EL (cell line): ENCODE measurements around the gene MXD3.
"Not testable (repeated sequence)": the region's sequence is repeated elsewhere in the genome, so short reads cannot be mapped to it uniquely, and the experiment has no call there.

Source experiments
- DNase-seq: peaks from one replicate; pipeline ENCODE4 v3.0.0-alpha.2; 2016

The MXD3 gene, protein sequence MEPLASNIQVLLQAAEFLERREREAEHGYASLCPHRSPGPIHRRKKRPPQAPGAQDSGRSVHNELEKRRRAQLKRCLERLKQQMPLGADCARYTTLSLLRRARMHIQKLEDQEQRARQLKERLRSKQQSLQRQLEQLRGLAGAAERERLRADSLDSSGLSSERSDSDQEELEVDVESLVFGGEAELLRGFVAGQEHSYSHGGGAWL

DNA sequence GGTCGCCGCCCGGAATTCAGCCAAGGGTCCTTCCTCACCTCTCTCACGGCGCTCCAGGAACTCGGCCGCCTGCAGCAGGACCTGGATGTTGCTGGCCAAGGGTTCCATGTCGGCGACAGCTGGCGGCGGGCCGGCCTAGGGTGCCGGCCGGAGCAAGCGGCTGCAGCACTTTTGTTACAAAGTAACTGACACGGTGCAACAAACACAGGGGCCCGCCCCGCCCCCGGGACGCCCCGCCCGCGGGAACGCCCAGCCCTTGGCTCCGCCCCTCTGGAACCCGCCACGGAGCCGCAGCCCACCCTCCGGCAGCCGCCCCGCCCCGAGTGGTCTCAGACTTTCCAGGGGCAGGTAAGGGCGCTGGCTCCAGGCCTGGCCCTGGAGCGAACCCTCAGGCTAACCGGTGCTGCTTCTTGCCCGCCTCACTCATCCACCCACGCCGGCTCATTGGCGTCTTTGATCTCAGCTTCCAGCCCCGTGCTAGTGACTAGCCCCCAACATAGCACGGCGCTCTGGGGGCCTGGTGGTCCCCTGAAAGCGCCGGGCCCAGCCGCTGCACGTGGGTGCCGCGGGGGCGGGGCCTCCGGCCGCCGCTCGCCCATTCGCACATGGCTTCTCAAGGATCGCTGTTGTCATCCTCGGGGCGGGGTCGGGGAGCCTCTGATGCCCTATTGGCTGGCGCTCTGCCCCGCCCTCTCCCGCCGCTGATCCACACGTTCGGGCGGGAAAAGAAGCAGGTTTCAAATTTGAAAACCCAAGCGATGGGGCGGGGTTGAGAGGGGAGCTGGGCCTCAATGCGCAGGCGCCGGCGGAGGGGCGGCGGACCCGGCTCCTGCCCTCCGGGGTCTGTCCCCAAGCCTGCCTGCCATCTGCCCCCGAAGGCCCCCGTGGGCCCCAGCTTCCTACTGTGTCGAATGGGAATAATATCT lies at the start of gene MXD3:
MXD3 (minus strand) TSS at position 176 of the 926 bp plus-strand sequence; CDS start at position 108, 68 bp downstream.
- peak; percentile 97 for DNase-seq

DNA sequence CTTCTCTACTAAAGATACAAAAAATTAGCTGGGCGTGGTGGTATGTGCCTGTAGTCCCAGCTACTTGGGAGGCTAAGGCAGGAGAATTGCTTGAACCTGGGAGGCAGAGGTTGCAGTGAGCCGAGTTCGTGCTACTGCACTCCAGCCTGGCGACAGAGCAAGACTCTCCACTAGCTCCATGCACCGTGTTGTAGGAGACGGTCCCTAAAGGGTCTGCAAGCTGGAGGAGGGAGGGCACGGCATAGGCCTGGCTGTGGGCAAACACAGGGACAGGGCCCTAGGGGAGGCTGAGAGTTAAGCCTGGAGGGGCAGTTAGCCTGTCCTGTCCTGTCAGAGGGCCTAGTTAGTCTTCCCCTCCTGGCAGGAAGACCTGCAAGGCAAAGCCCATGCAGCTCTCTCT lies 49.0 kb upstream of the MXD3 start:
- DNase-seq, result not testable (repeated sequence)

DNA sequence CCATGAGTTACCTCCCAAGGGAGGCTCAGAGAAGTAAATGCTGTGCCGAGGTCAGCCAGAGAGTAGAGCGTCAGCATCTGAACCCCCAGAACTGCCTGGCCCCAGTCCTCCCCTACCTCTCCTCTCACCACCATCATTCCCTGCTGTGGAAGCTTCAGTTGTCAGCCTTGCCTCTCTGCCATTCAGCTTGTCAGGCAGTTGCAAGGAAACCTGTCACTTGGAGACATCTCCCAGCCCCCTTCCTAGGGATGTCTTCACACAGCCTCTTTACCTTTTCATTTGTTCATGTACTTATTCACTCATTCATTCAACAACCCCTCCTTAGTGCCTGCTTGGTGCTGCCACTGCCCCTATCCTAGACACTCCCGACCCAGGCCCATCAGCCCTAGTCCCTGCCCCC lies 48.2 kb upstream of the MXD3 start:
- DNase-seq, result no peak

DNA sequence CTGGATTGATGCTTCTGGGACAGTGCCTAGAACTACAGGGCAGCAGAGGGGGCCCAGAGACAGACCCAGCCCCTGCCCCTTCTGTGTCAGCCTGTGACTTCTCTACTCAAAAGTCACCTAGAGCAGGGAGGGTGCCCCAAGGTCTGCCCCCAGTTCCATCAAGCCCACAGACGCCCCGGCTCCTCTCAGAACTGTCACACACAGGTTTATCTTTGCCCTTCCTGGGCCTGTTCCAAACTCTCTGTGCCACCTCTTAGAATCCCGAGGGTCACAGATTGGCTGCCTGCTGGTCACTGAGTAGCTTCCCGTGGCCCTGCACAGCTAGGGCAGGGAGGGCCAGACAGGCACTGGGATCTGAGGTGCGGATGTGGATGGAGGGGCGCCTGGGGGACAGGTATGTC lies 47.8 kb upstream of the MXD3 start:
- DNase-seq, result no peak

DNA sequence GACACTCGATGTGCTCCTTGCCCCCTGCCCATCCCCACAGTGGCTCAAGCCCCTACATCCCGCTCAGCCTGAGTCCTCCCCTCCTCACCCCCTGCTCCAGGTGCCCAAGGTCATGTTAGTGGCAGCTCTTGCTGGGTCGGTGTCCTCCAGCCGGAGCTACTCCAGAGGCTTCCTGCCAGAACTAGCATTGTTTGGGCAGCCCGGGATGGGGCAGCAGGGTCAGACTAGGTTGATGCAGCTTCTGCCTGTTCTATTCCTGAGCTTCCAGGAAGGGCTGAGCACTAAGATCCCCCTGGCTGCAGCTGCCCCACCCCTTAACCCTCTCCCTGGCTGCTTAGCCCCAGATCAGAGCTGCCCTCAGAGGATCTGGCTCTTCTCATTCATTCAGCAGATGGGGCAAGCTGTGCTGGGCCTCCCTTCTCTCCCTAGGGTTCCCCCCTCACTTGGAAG lies 46.7 kb upstream of the MXD3 start:
- no peak for DNase-seq

DNA sequence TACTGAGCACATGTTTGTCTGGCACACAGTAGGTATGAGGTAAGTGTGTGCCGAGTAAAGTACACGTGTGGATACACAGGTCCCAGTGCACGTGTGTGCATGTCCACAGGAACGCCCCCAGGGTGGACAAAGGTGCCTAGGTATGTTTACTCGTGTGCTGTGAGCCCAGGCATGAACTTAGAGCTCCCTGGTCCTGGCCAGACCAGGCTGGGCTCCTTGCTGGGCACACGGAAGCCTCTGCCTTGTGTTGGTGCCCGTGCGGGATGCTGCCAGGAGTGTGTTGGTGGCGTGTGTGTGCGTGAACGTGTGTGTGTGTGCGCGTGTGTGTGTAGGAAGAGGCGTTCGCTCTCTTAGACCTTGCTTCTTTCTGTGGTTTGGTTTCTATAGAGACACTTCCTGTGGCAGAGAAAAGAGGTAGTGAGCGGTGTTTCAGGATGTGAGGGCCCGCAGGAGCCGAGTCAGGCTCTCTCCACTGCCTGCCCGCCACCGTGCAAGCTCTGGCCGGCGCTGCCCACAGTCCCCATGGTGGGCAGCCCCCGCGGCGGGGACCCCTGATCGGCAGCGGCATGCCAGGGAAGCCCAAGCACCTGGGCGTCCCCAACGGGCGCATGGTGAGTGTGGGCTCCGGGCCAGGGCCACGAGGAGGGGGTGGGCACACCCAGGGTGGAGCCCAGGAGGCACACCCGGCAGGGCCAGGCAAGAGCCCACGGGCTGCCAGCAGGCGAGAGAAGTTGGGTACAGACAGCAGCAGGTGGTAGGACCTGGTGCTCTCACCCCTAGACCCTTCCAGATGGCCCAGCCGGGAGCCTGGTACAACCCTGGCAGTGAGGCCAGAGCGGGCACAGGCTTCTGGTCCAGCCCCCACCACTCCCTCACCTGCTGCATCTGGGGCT lies 46.0 kb upstream of the MXD3 start, which contains the start of gene RGS14:
RGS14 (plus strand) TSS at position 466 of the 893 bp plus-strand sequence; CDS start at position 567, 101 bp downstream.
- peak; percentile 43 for DNase-seq

DNA sequence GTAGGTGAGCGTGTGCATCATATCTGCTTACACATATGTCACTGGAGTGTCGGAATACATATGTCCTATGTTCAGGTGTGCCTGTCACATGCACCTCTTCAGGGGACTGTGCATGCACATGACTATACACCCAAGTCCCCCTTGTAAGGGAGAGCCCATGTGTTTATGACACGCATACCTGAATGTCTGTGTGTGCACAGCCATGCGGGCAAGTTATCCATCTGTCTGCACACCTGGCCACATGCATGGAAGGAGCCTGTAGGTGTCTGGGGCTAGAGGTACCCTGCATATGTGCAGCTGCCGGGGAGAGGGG lies 45.4 kb upstream of the MXD3 start:
- no peak for DNase-seq

DNA sequence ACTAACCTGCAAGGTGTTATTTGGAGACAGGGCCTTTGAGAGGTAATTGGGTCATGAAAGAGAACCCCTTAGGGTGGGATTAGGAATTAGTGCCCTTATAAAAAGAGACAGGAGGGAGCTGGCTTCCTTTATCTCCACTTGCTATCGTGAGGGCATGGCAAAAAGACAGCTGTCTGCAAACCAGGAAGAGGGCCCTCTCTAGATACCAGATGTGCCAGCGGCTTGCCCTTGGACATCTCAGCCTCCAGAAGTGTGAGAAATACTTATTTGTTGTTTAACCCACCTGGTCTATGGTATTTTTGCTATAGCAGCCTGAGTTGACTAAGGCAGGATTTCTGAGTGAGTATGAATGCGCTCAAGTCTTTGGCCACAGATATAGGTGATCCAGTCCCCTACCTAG lies 45.0 kb upstream of the MXD3 start:
- no peak for DNase-seq

DNA sequence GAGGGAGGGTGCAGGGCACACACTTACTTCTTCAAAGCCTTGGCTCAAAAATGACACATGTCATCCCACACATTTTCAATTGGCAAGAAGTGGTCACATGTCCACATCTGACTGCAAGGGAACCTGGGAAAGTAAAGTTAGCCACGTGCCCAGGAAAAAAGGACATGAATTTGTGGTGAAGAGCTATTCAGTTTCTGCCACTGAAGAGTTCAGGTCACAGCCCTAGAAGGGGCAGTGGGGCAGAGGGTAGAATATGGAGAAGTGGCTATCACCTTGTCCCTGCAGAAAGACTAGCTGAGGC lies 44.1 kb upstream of the MXD3 start:
- DNase-seq, result no peak

DNA sequence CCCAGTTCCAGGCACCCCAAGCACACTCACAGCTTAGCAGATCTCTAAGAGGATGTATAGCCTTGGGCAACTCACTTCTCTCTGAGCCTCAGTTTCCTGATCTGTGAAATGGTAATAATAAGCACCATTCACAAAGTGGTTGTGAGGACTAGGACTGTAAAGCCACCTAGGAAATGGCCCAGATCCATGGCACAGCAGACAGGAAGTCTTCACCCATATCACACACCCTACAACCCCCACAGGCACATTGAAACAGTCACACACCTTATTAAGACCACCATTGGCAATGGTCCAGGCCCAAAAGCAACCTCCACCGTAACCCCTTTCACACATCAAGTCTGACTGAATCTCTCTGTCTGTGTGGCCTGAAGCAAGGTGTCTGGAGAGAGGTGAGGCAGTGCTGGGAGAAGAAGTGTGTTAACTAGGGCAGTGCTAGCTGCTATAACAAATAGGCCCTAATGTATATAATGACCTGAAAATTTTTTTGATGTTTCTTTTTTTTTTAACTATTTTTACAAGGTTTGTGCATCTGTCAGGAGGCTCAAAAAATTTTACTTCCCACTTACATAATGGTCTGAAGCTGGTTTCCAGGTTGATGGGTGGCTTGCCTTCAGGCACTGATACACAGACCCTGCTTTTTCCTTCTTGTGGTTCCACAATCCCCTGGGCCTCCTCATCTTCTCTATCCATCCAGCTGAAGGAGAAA lies 43.6 kb upstream of the MXD3 start:
- DNase-seq, result no peak

DNA sequence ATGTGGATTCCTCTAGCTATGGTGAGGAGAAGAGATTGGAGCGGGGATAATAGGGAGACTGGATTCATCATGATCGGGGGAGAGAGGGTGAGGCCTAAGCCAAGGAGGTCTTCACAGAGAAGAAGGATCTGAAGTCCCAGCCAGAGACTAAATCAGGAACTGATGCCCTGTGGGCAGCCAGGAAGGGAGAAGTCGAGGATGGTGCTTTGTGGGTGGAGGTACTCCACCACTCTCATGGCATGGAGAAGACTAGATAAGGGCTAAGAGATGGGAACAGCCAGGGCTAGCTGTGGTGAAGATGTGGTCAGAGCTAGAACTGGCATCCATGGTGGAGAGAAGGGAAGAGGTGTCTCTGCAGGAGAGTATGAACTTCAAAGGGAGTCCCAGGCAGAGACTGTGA lies 43.0 kb upstream of the MXD3 start:
- DNase-seq, result no peak

DNA sequence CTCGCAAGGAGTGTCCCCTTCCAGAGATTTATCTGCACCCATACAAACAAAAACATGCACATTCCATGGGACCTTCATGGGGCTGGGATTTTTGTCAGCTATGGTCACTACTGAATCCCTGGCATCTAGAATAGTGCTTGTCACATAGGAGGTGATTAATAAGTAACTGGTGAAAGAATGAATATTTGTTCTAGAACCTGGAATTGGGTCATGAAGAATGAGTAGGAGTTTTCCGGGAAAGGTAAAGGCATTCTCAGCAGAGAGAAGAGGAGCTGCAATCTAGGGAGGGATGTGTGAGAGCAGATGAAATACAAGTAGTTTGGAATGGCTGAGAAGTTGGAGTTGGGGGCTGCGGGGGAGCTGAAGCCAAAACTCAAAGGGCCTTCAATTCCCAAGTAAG lies 42.6 kb upstream of the MXD3 start:
- no peak for DNase-seq

DNA sequence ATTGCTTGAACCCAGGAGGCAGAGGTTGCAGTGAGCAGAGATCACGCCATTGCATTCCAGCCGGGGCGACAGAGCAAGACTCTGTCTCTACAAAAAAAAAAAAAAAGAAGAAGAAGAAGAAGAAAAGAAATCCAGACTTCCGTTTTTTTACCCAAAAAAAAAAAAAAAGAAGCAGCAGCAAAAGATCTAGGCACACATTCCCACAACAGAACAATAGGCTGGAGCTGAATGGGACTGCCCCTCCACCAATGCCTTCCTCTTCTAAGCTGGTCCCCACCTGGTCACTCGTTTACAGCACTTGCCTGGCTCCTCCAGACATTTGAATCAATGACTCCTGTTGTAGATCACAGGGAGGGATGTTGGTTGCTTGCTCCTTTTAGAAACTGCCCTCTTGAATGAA lies 41.4 kb upstream of the MXD3 start:
- no peak for DNase-seq

DNA sequence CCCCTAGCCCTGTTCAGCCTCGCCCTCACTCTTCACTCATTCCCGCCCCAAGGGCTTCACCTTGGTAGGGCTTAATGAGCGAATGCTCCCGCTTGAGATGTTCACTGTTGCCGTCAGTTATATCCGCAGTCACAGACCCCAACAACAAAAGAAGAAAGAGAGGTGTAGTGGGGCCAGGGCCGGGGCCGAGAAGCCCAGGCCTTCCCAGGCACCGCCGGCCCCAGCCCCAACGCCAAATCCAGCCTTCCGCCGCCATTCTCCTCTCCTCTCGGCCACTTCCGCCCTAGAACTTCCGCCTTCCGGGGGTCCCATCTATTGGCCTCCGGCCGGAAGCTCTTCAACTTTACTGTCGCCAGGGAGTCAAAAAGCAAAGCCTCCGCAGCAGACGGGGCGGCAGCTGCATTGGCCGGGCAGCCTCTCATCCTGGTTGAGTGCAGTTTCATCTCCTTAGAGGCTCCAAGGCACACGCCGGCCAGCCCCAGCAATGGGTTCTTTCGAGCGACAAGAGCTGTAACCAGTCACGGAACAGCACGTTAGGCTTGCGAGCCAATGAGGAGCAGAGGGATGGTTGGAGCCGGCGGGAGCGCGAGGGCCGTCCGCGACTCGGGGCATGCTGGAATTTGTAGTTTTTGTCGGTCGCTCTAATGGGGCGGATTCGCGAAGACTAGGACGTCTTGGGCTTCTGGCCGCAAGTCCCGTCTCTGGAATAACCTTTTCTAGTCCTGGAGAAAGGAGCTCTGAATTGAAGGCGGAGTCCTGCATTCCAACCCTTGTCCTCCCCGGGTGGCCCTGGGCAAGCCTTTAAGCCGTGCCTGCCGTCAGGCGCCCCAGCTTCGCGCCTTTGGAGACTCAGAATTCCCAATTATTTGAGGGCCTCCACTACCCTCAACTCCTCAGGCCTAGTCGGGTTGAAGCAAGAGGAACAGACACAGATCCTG lies 40.0 kb upstream of the MXD3 start, which contains the start of gene LMAN2:
LMAN2 (minus strand) TSS at position 277 of the 938 bp plus-strand sequence; CDS start at position 256, 21 bp downstream.
- DNase-seq, result peak; percentile 96

DNA sequence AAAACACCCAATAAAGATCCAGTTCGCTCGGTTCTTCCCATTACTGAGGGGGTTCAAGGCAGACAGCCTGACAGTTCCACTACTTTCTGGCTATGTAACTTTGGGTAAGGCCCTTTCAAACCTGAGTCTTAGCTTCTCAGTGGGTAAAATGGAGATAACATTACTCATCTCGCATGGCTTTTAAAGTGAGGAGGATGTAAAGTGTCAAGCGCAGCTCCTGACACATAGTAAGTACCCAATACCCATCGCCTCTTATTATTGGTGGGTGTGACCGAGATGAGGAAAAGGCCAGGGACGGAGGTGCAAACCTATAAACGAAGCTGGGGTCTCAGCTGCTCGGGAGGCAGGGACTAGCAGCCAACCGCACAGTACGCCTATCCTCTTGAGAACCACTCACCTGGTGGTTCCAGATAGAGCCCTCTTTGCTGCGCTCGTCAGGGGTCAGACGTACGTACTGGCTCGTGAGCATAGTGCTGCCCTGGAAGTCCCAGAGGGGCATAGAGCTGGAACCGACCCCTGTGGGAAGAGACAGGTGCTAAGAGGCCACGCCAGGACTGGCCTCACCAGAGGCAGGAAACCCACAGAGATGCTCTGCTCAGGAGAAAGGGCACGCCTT lies 39.2 kb upstream of the MXD3 start:
- DNase-seq, result no peak

DNA sequence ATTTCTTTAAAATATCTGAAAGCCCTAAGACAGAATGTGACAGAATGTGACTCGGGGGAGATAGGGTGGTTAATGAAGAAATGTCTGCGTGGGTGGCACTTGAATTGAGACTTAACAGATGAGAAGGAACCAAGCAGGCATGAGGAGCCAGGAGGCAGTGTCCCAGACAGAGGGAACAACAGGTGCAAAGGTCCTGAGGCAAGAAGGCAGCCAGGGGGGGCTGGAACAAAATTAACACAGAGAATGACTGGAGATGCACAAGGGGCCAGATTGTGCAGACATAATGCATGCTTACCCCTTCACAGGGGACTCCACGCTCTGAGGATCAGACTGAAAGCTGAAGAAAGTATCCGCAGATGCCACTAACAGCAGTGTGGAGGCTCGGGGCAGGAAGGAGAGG lies 38.1 kb upstream of the MXD3 start:
- DNase-seq, result no peak

DNA sequence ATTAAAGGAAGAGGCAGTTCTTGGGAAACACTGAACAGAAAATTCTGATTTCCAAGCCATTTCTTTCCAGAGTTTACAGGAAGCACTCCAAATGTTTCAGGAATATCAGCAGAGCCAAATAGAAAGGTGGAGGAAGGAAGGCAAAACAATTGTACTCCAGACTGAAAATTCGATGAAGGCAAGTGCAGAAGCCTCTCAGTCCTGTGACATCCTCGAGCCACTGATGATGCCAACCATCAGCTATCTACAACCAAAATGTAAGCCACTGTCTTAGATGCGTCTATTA lies 37.6 kb upstream of the MXD3 start:
- no peak for DNase-seq

DNA sequence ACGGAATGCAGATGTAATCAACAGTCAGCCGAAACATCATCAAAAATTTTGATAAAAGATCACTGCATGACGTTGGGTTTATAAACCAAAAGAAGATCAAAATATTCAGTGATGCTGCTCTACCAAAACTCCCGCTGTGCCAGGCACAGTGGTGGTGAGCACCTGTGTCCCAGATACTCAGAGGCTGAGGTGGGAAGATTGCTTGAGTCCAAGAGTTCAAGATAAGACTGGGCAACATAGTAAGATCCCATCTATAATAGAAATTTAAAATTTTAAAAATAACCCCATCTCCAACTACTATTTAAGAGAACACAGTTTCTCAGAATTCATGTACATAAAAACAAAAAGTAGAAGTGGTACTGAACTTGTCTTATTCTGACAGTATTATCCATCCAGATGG lies 36.0 kb upstream of the MXD3 start:
- DNase-seq, result no peak

DNA sequence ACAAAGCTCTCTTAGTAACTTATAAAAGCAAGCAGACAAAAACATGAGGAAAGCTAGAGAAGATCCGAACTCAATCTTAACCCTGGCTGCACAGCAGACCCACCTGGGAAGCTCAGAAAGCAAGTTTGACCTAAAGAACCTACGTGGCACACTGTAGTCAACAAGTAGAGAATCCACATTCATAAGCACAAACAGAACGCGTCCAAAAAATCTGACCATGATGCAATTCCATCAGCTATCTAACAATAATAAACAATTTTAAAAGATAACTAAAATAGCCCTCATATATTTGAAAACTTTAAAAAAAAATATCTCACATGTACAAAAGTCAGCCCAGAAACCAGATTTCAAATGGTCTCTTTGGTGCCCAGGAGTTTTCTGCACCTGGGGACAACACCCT lies 35.1 kb upstream of the MXD3 start:
- no peak for DNase-seq

DNA sequence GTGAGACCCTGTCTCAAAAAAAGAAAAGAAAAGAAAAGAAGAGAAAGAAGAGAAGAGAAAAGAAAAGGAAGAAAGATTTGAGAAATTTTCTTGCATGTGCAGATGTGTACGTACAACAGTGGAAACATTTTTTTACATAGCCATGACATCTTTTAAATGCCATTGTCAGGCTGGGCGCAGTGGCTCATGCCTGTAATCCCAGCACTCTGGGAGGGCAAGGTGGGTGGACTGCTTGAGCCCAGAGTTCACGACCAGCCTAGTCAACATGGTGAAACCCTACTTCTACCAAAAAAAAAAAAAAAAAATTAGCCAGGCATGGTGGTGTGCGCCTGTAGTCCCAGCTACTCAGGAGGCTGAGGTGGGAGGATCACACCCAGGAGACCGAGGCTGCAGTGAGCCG lies 33.2 kb upstream of the MXD3 start:
- DNase-seq, result no peak

DNA sequence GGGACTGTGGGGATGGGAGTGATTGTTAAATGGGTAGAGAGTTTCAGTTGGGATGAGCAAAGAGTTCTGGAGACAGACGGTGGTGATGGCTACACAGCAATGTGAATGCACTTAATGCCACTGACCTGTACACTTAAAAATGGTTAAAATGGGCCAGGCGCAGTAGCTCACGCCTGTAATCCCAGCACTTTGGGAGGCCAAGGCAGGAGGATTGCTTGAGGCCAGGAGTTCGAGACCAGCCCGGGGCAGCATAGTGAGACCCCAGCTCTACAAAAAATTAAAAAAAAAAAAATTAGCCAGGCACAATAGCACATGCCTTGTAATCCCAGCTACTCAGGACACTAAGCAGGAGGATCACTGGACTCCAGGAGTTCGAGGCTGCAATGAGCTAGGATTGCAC lies 32.1 kb upstream of the MXD3 start:
- no peak for DNase-seq
